ENCODE data around the gene MVK. TPM values are rescaled to one million over a fixed set of nuclear protein-coding genes. Genes with fewer than 3 reads are reported as not detected.

Gene MVK
- total and polyA plus RNA-seq, 2 of the 4 experiments (the other 2 are of a cell fraction): 6.6 to 11.5 TPM

DNA sequence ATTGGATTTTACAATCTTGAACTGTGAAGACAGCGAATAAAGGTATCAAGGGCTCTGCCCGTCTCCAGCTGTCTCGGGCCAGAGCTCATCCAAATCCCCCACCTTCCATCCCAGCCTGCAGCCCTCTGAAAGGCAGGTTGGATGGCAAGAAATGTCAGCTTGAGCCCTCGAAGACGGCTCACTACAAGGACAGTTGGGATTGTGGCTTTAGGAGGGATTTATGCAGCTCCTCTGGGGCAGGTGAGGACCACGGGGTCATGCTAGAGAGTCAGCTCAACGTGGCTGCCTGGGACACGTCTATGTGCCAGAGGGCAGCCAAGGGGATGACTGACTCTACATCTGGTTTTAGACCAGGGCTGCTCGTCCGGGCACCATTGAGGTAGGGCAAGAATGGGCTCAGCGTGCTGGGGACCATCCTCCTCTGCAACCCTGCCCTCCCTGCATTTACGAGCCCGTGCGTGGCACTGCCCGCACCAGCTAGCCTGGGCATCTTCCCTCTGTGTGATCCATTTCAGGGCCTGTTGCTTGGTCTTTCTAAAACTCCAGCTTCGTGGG lies 16.2 kb downstream of the MVK start:
- H3K9ac ChIP-seq (ENCODE audit: low read depth, low read length): no peak overlapping the region
- intact Hi-C loops (cut with micrococcal nuclease) (no loop called here), dilution Hi-C loops (cut with HindIII; ENCODE audit: low sequenced_read_pairs, unreplicated experiment) (no loop called here), in situ Hi-C loops (cut with MboI; ENCODE audit: low sequenced_read_pairs) (loop anchor here (5.0 kb wide), 1 partner anchor 183 kb away; no protein-coding TSS in a partner anchor)
- peak overlapping the region; percentile 26 for H2AK9ac ChIP-seq (replicated peaks; ENCODE audit: low read depth, low read length, poor library complexity)
- H2BK20ac ChIP-seq (ENCODE audit: low read depth, low read length): no peak overlapping the region
- BruUV-seq (replicated peaks): no TSS peak
- H2BK15ac ChIP-seq (ENCODE audit: low read depth, low read length): no peak overlapping the region
- no peak for TF ChIP-seq FOS (IDR thresholded peaks at IDR 0.05; ENCODE audit: low read depth, low read length)
- TF ChIP-seq MXI1 (IDR thresholded peaks at IDR 0.05; ENCODE audit: borderline replicate concordance, low read depth, low read length): no peak
- TF ChIP-seq MAZ (IDR thresholded peaks at IDR 0.05; ENCODE audit: borderline replicate concordance, low read depth, low read length): no peak
- TF ChIP-seq BHLHE40 (IDR thresholded peaks at IDR 0.05; ENCODE audit: low read depth, low read length): no peak
- no peak for TF ChIP-seq CHD1 (IDR thresholded peaks at IDR 0.05; ENCODE audit: low read depth, low read length)
- TF ChIP-seq RAD21 (IDR thresholded peaks at IDR 0.05; ENCODE audit: low read length): no peak
- TF ChIP-seq RFX5 (IDR thresholded peaks at IDR 0.05; ENCODE audit: low read depth, low read length): no peak
- no peak for TF ChIP-seq POLR2A (IDR thresholded peaks at IDR 0.05; ENCODE audit: low read depth, low read length)
- TF ChIP-seq MAFK (IDR thresholded peaks at IDR 0.05; ENCODE audit: low read depth, low read length): no peak
- TF ChIP-seq NFE2L2 (IDR thresholded peaks at IDR 0.05; ENCODE audit: low read depth, low read length): no peak
- TF ChIP-seq ELK1 (IDR thresholded peaks at IDR 0.05; ENCODE audit: borderline replicate concordance, low read depth, low read length): no peak
- TF ChIP-seq, protein P1, sequence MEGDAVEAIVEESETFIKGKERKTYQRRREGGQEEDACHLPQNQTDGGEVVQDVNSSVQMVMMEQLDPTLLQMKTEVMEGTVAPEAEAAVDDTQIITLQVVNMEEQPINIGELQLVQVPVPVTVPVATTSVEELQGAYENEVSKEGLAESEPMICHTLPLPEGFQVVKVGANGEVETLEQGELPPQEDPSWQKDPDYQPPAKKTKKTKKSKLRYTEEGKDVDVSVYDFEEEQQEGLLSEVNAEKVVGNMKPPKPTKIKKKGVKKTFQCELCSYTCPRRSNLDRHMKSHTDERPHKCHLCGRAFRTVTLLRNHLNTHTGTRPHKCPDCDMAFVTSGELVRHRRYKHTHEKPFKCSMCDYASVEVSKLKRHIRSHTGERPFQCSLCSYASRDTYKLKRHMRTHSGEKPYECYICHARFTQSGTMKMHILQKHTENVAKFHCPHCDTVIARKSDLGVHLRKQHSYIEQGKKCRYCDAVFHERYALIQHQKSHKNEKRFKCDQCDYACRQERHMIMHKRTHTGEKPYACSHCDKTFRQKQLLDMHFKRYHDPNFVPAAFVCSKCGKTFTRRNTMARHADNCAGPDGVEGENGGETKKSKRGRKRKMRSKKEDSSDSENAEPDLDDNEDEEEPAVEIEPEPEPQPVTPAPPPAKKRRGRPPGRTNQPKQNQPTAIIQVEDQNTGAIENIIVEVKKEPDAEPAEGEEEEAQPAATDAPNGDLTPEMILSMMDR (conservative IDR thresholded peaks at IDR 0.05; ENCODE audit: low read depth, low read length): no peak
- no peak for TF ChIP-seq RCOR1 (IDR thresholded peaks at IDR 0.05; ENCODE audit: insufficient replicate concordance, low read length)
- TF ChIP-seq CEBPB (IDR thresholded peaks at IDR 0.05; ENCODE audit: low read depth, low read length): no peak
- TF ChIP-seq USF2 (IDR thresholded peaks at IDR 0.05; ENCODE audit: low read depth, low read length): no peak
- no peak for TF ChIP-seq SMC3 (IDR thresholded peaks at IDR 0.05; ENCODE audit: low read depth, low read length)
- no peak overlapping the region for H2BK5ac ChIP-seq (ENCODE audit: low read depth, low read length, poor library complexity, severe bottlenecking)
- H3K56ac ChIP-seq (ENCODE audit: extremely low read depth, insufficient read depth, low read length): no peak overlapping the region
- H4K91ac ChIP-seq (ENCODE audit: insufficient read depth, low read depth, low read length): no peak overlapping the region
- no peak overlapping the region for H3K27ac ChIP-seq (ENCODE audit: insufficient read depth, low read length)
- H2BK120ac ChIP-seq (ENCODE audit: low read depth, low read length): no peak overlapping the region
- H3K14ac ChIP-seq (replicated peaks; ENCODE audit: low read depth, low read length): no peak overlapping the region
- H3K9me1 ChIP-seq (ENCODE audit: insufficient read depth, low read length): peaks cover 4% of the 10 kb centered on the region; the same call in 1 of the 2 replicates
- no peak overlapping the region for H4K8ac ChIP-seq (ENCODE audit: low read depth in 2 of 2, low read length in 2 of 2)
- no peaks in the 10 kb centered on the region for H4K20me1 ChIP-seq (ENCODE audit: insufficient read depth, low read length)
- H4K5ac ChIP-seq (ENCODE audit: low read depth, low read length): no peak overlapping the region
- no peak overlapping the region for H3K4me3 ChIP-seq (ENCODE audit: insufficient read depth, low read depth, low read length)
- ATAC-seq (ENCODE audit: low read depth) (no peak), DNase-seq (no peak)
- H3K79me1 ChIP-seq (ENCODE audit: low read depth in 1 of 2, low read length in 2 of 2): no peaks in the 10 kb centered on the region
- H3K9me3 ChIP-seq (ENCODE audit: control insufficient read depth, insufficient read depth, low read length): no peaks in the 10 kb centered on the region
- no peaks in the 10 kb centered on the region for H3K36me3 ChIP-seq (ENCODE audit: control insufficient read depth, insufficient read depth, low read length)
- no peaks in the 10 kb centered on the region for H3K27me3 ChIP-seq (ENCODE audit: control insufficient read depth, insufficient read depth, low read length)
- no peak overlapping the region for H3K4me2 ChIP-seq (ENCODE audit: low read depth, low read length)
- no peak overlapping the region for H3K23ac ChIP-seq (ENCODE audit: low read depth, low read length)
- H2AK5ac ChIP-seq (ENCODE audit: low read depth, low read length): no peak overlapping the region
- ChIA-PET CTCF (interaction anchor here (0.9 kb wide), 1 partner anchor 8 kb away, joined by 7 read pairs; no protein-coding TSS in a partner anchor), POLR2A (ENCODE audit: unreplicated experiment) (no interaction called here)
- no peaks in the 10 kb centered on the region for H3K4me1 ChIP-seq (ENCODE audit: control insufficient read depth, insufficient read depth, low read length)
- H3K18ac ChIP-seq (ENCODE audit: low read depth, low read length): no peak overlapping the region
- whole genome bisulfite sequencing, 2 experiments (ENCODE audit: extremely low coverage in 2 of 2, insufficient read length in 1 of 2): 92% methylated on average over 5 of the region's 16 CpGs; no CpG with 5 or more reads in 1 of the 2 experiments
- no peak overlapping the region for H3K4ac ChIP-seq (ENCODE audit: low read depth, low read length)
- no peak overlapping the region for H2AFZ ChIP-seq (replicated peaks; ENCODE audit: low read length, poor library complexity)
